ENCODE data around the gene ZNF497.
A peak's percentile ranks its signal among the peaks of the same experiment; 100 is the strongest.

The ZNF497 gene

DNA sequence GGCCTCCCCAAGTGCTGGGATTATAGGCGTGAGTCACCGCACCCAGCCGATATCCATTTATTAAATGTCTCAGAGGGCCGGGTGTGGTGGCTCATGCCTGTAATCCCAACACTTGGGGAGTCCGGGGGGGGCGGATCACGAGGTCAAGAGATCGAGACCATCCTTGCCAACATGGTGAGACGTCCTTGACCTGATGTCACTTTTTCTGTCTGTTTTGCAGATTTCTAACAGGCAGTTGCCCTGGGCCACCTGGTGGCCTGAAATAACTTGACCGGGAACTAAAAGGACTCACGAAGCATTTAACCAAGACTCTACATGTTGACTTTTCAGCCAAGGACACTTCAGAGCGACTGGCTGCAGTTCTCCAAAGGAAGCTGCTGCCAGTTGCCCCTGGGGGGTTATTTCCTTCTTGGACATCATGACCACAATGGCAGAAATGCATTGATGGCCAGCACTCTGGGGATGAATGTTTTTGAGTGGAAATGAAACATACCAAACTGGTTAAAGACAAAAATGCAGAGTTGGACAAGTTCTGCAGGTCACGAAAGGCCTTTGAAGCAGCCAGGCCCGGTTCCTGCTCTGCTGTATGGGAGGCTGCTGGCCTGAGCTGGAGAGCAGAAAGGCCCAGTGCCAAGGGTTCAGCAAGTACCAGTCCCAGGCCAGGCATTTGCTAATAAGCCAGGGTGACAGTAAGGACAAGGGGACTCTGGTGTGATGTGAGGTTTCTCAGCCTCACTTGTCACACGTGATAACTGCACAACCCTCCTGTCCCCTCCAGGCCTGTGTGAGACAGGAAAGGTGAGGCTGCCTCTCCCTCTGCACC, 10.0 kb upstream of the ZNF497 start:
- DNase-seq (ENCODE audit: low read depth), result no peak
- TF ChIP-seq, protein P1, sequence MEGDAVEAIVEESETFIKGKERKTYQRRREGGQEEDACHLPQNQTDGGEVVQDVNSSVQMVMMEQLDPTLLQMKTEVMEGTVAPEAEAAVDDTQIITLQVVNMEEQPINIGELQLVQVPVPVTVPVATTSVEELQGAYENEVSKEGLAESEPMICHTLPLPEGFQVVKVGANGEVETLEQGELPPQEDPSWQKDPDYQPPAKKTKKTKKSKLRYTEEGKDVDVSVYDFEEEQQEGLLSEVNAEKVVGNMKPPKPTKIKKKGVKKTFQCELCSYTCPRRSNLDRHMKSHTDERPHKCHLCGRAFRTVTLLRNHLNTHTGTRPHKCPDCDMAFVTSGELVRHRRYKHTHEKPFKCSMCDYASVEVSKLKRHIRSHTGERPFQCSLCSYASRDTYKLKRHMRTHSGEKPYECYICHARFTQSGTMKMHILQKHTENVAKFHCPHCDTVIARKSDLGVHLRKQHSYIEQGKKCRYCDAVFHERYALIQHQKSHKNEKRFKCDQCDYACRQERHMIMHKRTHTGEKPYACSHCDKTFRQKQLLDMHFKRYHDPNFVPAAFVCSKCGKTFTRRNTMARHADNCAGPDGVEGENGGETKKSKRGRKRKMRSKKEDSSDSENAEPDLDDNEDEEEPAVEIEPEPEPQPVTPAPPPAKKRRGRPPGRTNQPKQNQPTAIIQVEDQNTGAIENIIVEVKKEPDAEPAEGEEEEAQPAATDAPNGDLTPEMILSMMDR (conservative IDR thresholded peaks at IDR 0.05; ENCODE audit: low read length), result no peak
- no peak overlapping the region for H3K4me3 ChIP-seq (ENCODE audit: low read length)

DNA sequence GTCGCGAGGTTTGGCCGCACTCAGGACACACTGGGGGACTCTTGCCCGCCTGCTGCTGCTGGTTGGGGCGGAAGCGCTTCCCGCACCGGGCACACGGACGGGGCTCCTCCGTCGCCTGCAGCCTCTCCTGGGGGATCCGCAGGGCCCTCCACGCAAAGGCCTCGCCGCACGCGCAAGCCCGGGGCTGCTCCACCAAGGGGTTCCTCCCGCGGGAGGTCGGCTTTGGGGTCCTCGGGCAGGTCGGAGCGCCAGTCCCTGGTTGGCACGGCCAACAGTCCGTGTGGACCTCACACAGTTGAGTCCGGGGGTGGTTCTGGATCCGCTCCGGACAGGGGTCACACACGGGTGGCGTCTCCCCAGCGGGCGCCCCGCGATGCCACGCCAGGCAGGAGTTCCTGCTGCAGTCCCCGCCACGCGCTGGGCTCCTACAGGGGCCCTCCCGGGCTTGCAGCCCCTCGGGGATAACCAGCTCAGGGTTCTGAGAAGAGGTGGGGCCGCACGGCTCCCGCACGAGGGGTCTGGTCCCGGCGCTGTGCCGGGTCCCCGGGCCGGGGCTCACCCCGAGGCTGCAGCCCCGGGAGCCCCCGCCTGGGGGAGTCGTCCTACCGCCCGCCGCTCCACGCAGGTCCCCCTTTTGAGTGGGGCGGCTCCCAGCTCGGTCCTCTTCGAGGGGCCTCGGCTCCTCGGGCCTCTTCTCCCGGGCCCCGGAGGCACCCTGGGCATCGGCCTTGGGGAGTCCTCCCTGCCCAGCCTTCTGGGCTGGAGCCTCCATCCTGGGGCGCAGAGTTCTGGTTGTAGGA, 6.2 kb upstream of the ZNF497 start:
- no peak for DNase-seq (ENCODE audit: low read depth)
- TF ChIP-seq, protein P1 (conservative IDR thresholded peaks at IDR 0.05; ENCODE audit: low read length), result no peak
- H3K4me3 ChIP-seq (ENCODE audit: low read length), result no peak overlapping the region

DNA sequence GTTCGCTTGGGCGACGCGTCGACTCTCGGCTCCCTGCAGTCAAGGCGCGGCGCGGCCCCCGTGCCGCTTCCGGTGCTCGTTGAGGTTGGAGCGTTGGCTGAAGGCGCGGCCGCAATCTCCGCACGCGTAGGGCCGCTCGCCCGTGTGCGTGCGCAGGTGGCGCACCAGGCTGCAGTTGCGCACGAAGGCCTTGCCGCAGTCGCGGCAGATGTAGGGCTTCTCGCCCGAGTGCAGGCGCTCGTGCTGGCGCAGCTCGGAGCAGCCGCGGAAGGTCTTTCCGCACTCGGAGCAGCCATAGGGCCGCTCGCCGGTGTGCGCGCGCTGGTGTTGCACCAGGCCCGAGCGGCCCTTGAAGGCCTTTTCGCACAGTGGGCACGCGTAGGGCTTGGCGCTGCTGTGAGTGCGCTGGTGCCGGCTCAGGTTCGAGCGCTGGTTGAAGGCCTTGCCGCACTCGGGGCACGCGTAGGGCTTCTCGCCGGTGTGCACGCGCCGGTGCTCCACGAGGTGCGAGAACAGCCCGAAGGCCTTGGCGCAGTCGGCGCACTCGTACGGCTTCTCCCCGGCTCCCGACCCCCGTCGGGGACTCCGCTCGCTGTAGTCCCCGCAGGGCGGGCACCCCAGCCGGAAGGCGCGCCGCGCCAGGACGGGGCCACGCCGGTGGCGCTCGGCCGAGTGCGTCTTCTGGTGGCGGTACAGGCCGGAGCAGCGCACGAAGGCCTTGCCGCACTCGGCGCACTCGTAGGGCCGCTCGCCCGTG, 5.3 kb upstream of the ZNF497 start:
- DNase-seq (ENCODE audit: low read depth), result no peak
- TF ChIP-seq, protein P1 (conservative IDR thresholded peaks at IDR 0.05; ENCODE audit: low read length), result no peak
- H3K4me3 ChIP-seq (ENCODE audit: low read length), result no peak overlapping the region

DNA sequence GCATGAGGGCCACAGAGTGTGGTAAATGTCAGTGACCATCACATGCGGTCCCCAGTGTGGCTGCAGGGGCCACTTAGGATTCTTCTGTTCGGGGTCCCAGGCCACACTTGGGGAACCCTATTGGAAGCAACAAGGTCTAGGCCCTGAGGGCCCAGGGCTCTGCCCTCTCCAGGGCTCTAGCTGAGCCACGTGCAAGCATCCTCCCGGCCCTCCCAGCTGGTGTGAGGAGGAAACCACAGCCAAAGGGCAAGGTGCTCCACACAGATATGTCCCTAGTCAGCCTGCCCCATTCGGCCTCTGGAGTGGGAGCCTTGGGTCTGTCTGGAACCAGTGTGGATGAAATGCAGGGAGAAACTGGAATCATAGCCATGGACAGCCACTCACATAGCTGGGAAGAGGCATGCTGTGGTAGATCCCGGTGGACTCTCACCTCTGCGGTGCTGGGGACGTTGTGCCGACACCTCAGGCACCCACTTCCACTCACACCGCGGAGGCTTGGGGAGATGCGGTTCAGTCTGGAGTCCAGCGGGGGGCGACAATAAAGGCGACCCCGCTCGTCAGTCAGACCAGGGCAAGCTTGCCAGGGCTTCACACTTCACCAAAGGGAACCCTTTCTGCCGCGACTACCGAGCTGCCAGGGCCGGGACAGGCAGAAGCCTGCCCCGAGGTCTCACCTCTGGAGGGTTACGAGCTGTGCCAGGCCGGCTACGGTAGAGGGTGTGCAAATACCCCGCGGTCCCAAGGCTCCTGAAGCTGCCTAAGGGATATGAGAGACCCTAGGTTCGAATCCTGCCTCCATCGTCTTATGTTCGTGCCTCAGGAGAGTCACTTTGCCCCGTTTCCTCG, 4.3 kb upstream of the ZNF497 start:
- TF ChIP-seq, protein P1 (conservative IDR thresholded peaks at IDR 0.05; ENCODE audit: low read length), result no peak
- DNase-seq (ENCODE audit: low read depth), result no peak
- no peak overlapping the region for H3K4me3 ChIP-seq (ENCODE audit: low read length)

DNA sequence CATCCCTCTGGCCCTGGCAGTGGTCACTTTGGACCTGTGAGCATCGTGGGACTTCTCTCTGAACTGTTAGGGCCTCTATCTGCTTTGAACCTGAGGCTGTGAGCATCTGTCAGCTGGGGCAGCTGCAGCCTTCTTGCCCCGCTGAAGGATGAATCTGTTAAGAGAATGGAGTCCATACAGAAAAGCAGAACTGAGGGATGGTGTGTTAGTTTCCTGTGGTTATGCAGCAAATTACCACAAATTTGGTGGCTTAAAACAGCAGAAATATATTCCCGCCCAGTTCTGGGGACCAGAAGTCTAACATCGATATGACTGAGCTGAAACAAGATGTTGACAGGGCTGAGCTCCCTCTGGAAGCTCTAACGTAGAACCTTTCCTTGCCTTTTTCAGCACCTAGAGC, 1.6 kb upstream of the ZNF497 start:
- H3K4me3 ChIP-seq (ENCODE audit: low read length), result no peak overlapping the region
- TF ChIP-seq, protein P1 (conservative IDR thresholded peaks at IDR 0.05; ENCODE audit: low read length), result no peak
- DNase-seq (ENCODE audit: low read depth), result no peak

DNA sequence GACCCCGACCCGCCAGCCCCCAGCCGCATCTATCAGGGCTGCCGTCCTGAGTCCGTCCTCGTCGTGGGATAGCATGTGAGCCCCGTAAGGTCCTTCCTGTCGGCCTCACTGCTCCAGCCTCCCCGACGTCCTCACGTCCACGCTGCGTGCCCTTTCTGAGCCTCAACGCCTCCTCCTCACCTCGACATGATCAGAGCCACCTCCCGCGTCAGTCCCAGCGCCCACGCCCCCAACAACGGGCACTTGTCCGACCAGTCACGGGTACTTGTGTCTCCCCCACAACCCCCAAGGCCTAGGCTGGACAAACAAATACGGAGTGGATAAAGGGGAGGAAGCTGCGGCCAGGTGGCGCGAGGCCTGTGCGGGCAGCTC, 665 bp downstream of the ZNF497 start:
- H3K4me3 ChIP-seq (ENCODE audit: low read length), result peak overlapping the region; percentile 80
- TF ChIP-seq, protein P1 (conservative IDR thresholded peaks at IDR 0.05; ENCODE audit: low read length), result no peak
- peak; percentile 57 for DNase-seq (ENCODE audit: low read depth)

Measured in AG10803 (cell line).